Hematopoietic multipotent progenitor cell treated with erythropoietin and hydrocortisone succinate and interleukin-3 and kit ligand, for 17 days (in vitro differentiated cells): Measurements from ENCODE around the gene DDX24.
"Not testable (repeated sequence)": the region's sequence is repeated elsewhere in the genome, so short reads cannot be mapped to it uniquely, and the experiment has no call there.

Experiments
- DNase-seq: peaks from one replicate; pipeline ENCODE4 v3.0.0-alpha.2; 2015; ENCODE audit warnings: low spot score

DDX24 gene

GRCh38 chr14:94079891-94080620 is 946 bp downstream of the DDX24 start:
- DNase-seq: peak; percentile 36

- DNase-seq: no peak
Measured at GRCh38 chr14:94077823-94078222, 3.2 kb downstream of the DDX24 start.

- DNase-seq: no peak
Measured at GRCh38 chr14:94077111-94077821, 3.7 kb downstream of the DDX24 start.

GRCh38 chr14:94075008-94075407 is 6.0 kb downstream of the DDX24 start:
- no peak for DNase-seq

GRCh38 chr14:94074534-94074933 is 6.5 kb downstream of the DDX24 start:
- DNase-seq: no peak

- DNase-seq: not testable (repeated sequence)
Measured at GRCh38 chr14:94072076-94072475, 8.9 kb downstream of the DDX24 start.

- no peak for DNase-seq
Measured at GRCh38 chr14:94066089-94066676, 14.8 kb downstream of the DDX24 start.

GRCh38 chr14:94062344-94062940 is 18.6 kb downstream of the DDX24 start:
- no peak for DNase-seq

GRCh38 chr14:94059998-94060397 is 21.0 kb downstream of the DDX24 start:
- DNase-seq: no peak

GRCh38 chr14:94058674-94059138 is 22.3 kb downstream of the DDX24 start:
- DNase-seq: no peak

GRCh38 chr14:94058128-94058673 is 22.8 kb downstream of the DDX24 start:
- DNase-seq: peak; percentile 25

GRCh38 chr14:94056579-94057308 is 24.3 kb downstream of the DDX24 start:
- DNase-seq: no peak

- DNase-seq: no peak
Measured at GRCh38 chr14:94054936-94055335, 26.1 kb downstream of the DDX24 start.

- no peak for DNase-seq
Measured at GRCh38 chr14:94054401-94054800, 26.6 kb downstream of the DDX24 start.

- no peak for DNase-seq
Measured at GRCh38 chr14:94052662-94053061, 28.3 kb downstream of the DDX24 start.

- no peak for DNase-seq
Measured at GRCh38 chr14:94052199-94052598, 28.8 kb downstream of the DDX24 start.

- DNase-seq: no peak
Measured at GRCh38 chr14:94051779-94052178, 29.2 kb downstream of the DDX24 start.

- DNase-seq: peak; percentile 13
Measured at GRCh38 chr14:94051115-94051514, 29.9 kb downstream of the DDX24 start.

- DNase-seq: no peak
Measured at GRCh38 chr14:94050231-94050880, 30.6 kb downstream of the DDX24 start.

- no peak for DNase-seq
Measured at GRCh38 chr14:94049625-94050023, 31.4 kb downstream of the DDX24 start.
